IPS-18c (cell line): ENCODE measurements around the gene TNPO1.

Experiments used
- H3K4me3 ChIP-seq: 2 replicates; pipeline ENCODE4 v1.7.0; 2013; ENCODE audit warnings: low read depth, mild to moderate bottlenecking, low read length, moderate library complexity; ENCODE audit not compliant: insufficient read depth
- H3K9me3 ChIP-seq: one replicate; pipeline ENCODE4 v1.6.1; 2013; ENCODE audit warnings: mild to moderate bottlenecking, low read length, moderate library complexity; ENCODE audit not compliant: control insufficient read depth, insufficient read depth

The TNPO1 gene

GRCh38 chr5:72844218-72844603 lies 27.8 kb downstream of the TNPO1 start:
- Histone ChIP-seq H3K4me3 (no peak overlapping the region), H3K9me3 (peaks cover 3% of the 10 kb centered on the region)

GRCh38 chr5:72845889-72846288 lies 29.4 kb downstream of the TNPO1 start:
- Histone ChIP-seq H3K9me3 (peaks cover 3% of the 10 kb centered on the region), H3K4me3 (no peak overlapping the region)

- H3K9me3 ChIP-seq, result peaks cover 3% of the 10 kb centered on the region
- no peak overlapping the region for H3K4me3 ChIP-seq
Observed at GRCh38 chr5:72846483-72846882, 30.0 kb downstream of the TNPO1 start.

- H3K4me3 ChIP-seq, result 0 out of 2 replicates have a peak overlapping the region, but pooled peaks have one; percentile 99
- peaks cover 3% of the 10 kb centered on the region for H3K9me3 ChIP-seq
Observed at GRCh38 chr5:72847439-72847838, 31.0 kb downstream of the TNPO1 start.

- Histone ChIP-seq H3K4me3 (peak overlapping the region; percentile 99), H3K9me3 (peaks cover 3% of the 10 kb centered on the region)
Observed at GRCh38 chr5:72847989-72848473, 31.6 kb downstream of the TNPO1 start.

- Histone ChIP-seq H3K4me3 (peak overlapping the region; percentile 99), H3K9me3 (peaks cover 3% of the 10 kb centered on the region)
Observed at GRCh38 chr5:72848474-72849428, 32.3 kb downstream of the TNPO1 start.

GRCh38 chr5:72849546-72849945 lies 33.1 kb downstream of the TNPO1 start:
- Histone ChIP-seq H3K9me3 (peaks cover 3% of the 10 kb centered on the region), H3K4me3 (peak overlapping the region; percentile 87)

- Histone ChIP-seq H3K4me3 (no peak overlapping the region; the same call in 1 of the 2 replicates), H3K9me3 (peaks cover 3% of the 10 kb centered on the region)
Observed at GRCh38 chr5:72850113-72850512, 33.7 kb downstream of the TNPO1 start.

- Histone ChIP-seq H3K4me3 (no peak overlapping the region), H3K9me3 (peaks cover 3% of the 10 kb centered on the region)
Observed at GRCh38 chr5:72852356-72852755, 35.9 kb downstream of the TNPO1 start.

- no peaks in the 10 kb centered on the region for H3K9me3 ChIP-seq
- no peak overlapping the region for H3K4me3 ChIP-seq
Observed at GRCh38 chr5:72854419-72854818, 38.0 kb downstream of the TNPO1 start.

- no peaks in the 10 kb centered on the region for H3K9me3 ChIP-seq
Observed at GRCh38 chr5:72855821-72856220, 39.4 kb downstream of the TNPO1 start.

GRCh38 chr5:72857396-72857795 lies 40.9 kb downstream of the TNPO1 start:
- H3K9me3 ChIP-seq, result no peaks in the 10 kb centered on the region
- H3K4me3 ChIP-seq, result no peak overlapping the region

More at GRCh38 chr5:72855821-72856220, 39.4 kb downstream of the TNPO1 start:
- no peak overlapping the region for H3K4me3 ChIP-seq

- H3K4me3 ChIP-seq, result no peak overlapping the region
- H3K9me3 ChIP-seq, result no peaks in the 10 kb centered on the region
Observed at GRCh38 chr5:72859127-72859526, 42.7 kb downstream of the TNPO1 start.

GRCh38 chr5:72860499-72860898 lies 44.0 kb downstream of the TNPO1 start:
- Histone ChIP-seq H3K9me3 (no peaks in the 10 kb centered on the region), H3K4me3 (no peak overlapping the region)

GRCh38 chr5:72871366-72872024 lies 55.0 kb downstream of the TNPO1 start:
- H3K9me3 ChIP-seq, result no peaks in the 10 kb centered on the region
- H3K4me3 ChIP-seq, result no peak overlapping the region

GRCh38 chr5:72878854-72879253 lies 62.4 kb downstream of the TNPO1 start:
- Histone ChIP-seq H3K9me3 (peaks cover 2% of the 10 kb centered on the region), H3K4me3 (no peak overlapping the region)

GRCh38 chr5:72882989-72883388 lies 66.5 kb downstream of the TNPO1 start:
- Histone ChIP-seq H3K9me3 (peaks cover 2% of the 10 kb centered on the region), H3K4me3 (no peak overlapping the region)

GRCh38 chr5:72883850-72884249 lies 67.4 kb downstream of the TNPO1 start:
- Histone ChIP-seq H3K9me3 (peaks cover 2% of the 10 kb centered on the region), H3K4me3 (no peak overlapping the region)
